ENCODE results near the gene RASA3. TPM values are rescaled to one million over a fixed set of nuclear protein-coding genes. Genes with fewer than 3 reads are reported as not detected.

RASA3 gene
- total RNA-seq, 1 experiment from 2014 or later = 18.6 TPM

- POLR2A ChIA-PET = no interaction called here
- RAD21 ChIA-PET (ENCODE audit: low non-redundant PET in 1 of 2, low total read pairs in 2 of 2, uncharacterized antibody in 2 of 2, unreplicated experiment in 2 of 2) = no interaction called here
- Histone ChIP-seq H3K79me2 (ENCODE audit: insufficient read depth, low read length) (no peaks in the 10 kb centered on the region), H3K27me3 (ENCODE audit: insufficient read depth, low read length) (no peaks in the 10 kb centered on the region), H3K9ac (ENCODE audit: low read length) (no peak overlapping the region), H3K9me2 (ENCODE audit: insufficient read depth) (no peaks in the 10 kb centered on the region), H3K4me1 (ENCODE audit: control insufficient read depth in 1 of 2, insufficient read depth in 2 of 2, low read length in 2 of 2) (peaks cover 0 to 4% of the 10 kb centered on the region in 2 experiments; a peak in 1 of 4 replicates), H2AFZ (ENCODE audit: low read depth, low read length, poor library complexity, severe bottlenecking) (no peak overlapping the region), H3K27ac (ENCODE audit: low read depth, low read length) (no peak overlapping the region), H3K9me3 (ENCODE audit: control insufficient read depth in 1 of 2, insufficient read depth in 1 of 2, low read depth in 1 of 2, low read length in 2 of 2) (no peaks in the 10 kb centered on the region), H4K20me1 (ENCODE audit: insufficient read depth) (no peaks in the 10 kb centered on the region), H3K36me3 (ENCODE audit: control insufficient read depth in 1 of 2, insufficient read depth in 2 of 2, low read length in 2 of 2) (no peaks in the 10 kb centered on the region), H3K4me2 (ENCODE audit: low read length) (no peak overlapping the region), H3K4me3 (replicated peaks in 1 of 2; ENCODE audit: low read depth in 1 of 2, low read length in 2 of 2) (no peak overlapping the region)
- no peak for ATAC-seq
- intact Hi-C loops (cut with micrococcal nuclease) = no loop called here
- CTCF ChIA-PET = no interaction called here
- no peak for TF ChIP-seq EZH2 (IDR thresholded peaks at IDR 0.05)
- TF ChIP-seq POLR2A (IDR thresholded peaks at IDR 0.05; ENCODE audit: borderline replicate concordance, extremely low read depth, insufficient read depth, insufficient read length) = no peak
- TF ChIP-seq TCF7L2 (IDR thresholded peaks at IDR 0.05; ENCODE audit: borderline replicate concordance, extremely low read depth, insufficient read depth, insufficient read length) = no peak
- no peak for TF ChIP-seq SP1 (IDR thresholded peaks at IDR 0.05; ENCODE audit: low read depth)
- no peak for TF ChIP-seq ZFX (IDR thresholded peaks at IDR 0.05)
- no peak for TF ChIP-seq FOSL1 (IDR thresholded peaks at IDR 0.05; ENCODE audit: low read depth)
- TF ChIP-seq MAX (IDR thresholded peaks at IDR 0.05) = no peak
- TF ChIP-seq CEBPB (IDR thresholded peaks at IDR 0.05; ENCODE audit: low read depth) = no peak
- no peak for TF ChIP-seq ZBTB33 (IDR thresholded peaks at IDR 0.05; ENCODE audit: extremely low read depth, insufficient replicate concordance, low read length)
- no peak for TF ChIP-seq POLR2AphosphoS5 (IDR thresholded peaks at IDR 0.05; ENCODE audit: low read depth, low read length)
- no peak for TF ChIP-seq RAD21 (IDR thresholded peaks at IDR 0.05; ENCODE audit: low read depth)
- no peak for TF ChIP-seq CBX3 (IDR thresholded peaks at IDR 0.05; ENCODE audit: low read depth)
- TF ChIP-seq REST (IDR thresholded peaks at IDR 0.05; ENCODE audit: low read depth) = no peak
- no peak for TF ChIP-seq ATF3 (IDR thresholded peaks at IDR 0.05)
- no peak for TF ChIP-seq YY1 (IDR thresholded peaks at IDR 0.05; ENCODE audit: extremely low read depth, insufficient replicate concordance, low read depth, low read length)
- TF ChIP-seq SIN3A (IDR thresholded peaks at IDR 0.05; ENCODE audit: low read depth) = no peak
- no peak for TF ChIP-seq EZH2phosphoT487 (IDR thresholded peaks at IDR 0.05; ENCODE audit: borderline replicate concordance)
- TF ChIP-seq SRF (IDR thresholded peaks at IDR 0.05; ENCODE audit: low read depth) = no peak
- no peak for TF ChIP-seq CTCF (IDR thresholded peaks at IDR 0.05 in 2 of 3, conservative IDR thresholded peaks at IDR 0.05 in 1 of 3; ENCODE audit: borderline replicate concordance in 1 of 3, insufficient read depth in 1 of 3, low read depth in 2 of 3, low read length in 2 of 3)
- no peak for DNase-seq (ENCODE audit: low read depth, low spot score)
- no TSS peak for BruUV-seq (replicated peaks)
Measured at GRCh38 chr13:113937527-113938180, 194.8 kb downstream of the RASA3 start.

Data from HCT116 (cell line).